ENCODE results near the gene LIMK1. TPM values are rescaled to one million over a fixed set of nuclear protein-coding genes. Genes with fewer than 3 reads are reported as not detected.

Gene LIMK1
- total RNA-seq, 2 donors from 2014 or later, result 11.1 to 16.5 TPM

GRCh38 chr7:74099031-74099430, 15.4 kb downstream of the LIMK1 start:
- DNase-seq, result no peak
- H3K9ac ChIP-seq (ENCODE audit: low read depth in 2 of 2, low read length in 2 of 2), result no peak overlapping the region
- no peaks in the 10 kb centered on the region for H3K9me3 ChIP-seq
- intact Hi-C loops (cut with DNase I), result no loop called here
- H3K27ac ChIP-seq, result no peak overlapping the region
- H3K4me1 ChIP-seq, result no peaks in the 10 kb centered on the region
- TF ChIP-seq CTCF (IDR thresholded peaks at IDR 0.05), result no peak
- H3K27me3 ChIP-seq, result no peaks in the 10 kb centered on the region
- H3K4me3 ChIP-seq, result no peak overlapping the region
- no peaks in the 10 kb centered on the region for H3K36me3 ChIP-seq

GRCh38 chr7:74101061-74101681, 17.6 kb downstream of the LIMK1 start:
- no peak for TF ChIP-seq CTCF (IDR thresholded peaks at IDR 0.05)
- no peaks in the 10 kb centered on the region for H3K4me1 ChIP-seq
- no peak overlapping the region for H3K27ac ChIP-seq
- H3K9me3 ChIP-seq, result no peaks in the 10 kb centered on the region
- no peak overlapping the region for H3K9ac ChIP-seq (ENCODE audit: low read depth in 2 of 2, low read length in 2 of 2)
- DNase-seq, result peak; percentile 29
- H3K4me3 ChIP-seq, result no peak overlapping the region
- intact Hi-C loops (cut with DNase I), result no loop called here
- H3K27me3 ChIP-seq, result no peaks in the 10 kb centered on the region
- H3K36me3 ChIP-seq, result no peaks in the 10 kb centered on the region

GRCh38 chr7:74103219-74103772, 19.7 kb downstream of the LIMK1 start:
- Histone ChIP-seq H3K9ac (ENCODE audit: low read depth in 2 of 2, low read length in 2 of 2) (no peak overlapping the region), H3K9me3 (no peaks in the 10 kb centered on the region), H3K4me1 (no peaks in the 10 kb centered on the region), H3K27ac (no peak overlapping the region), H3K4me3 (no peak overlapping the region), H3K27me3 (no peaks in the 10 kb centered on the region), H3K36me3 (no peaks in the 10 kb centered on the region)
- DNase-seq, result no peak
- TF ChIP-seq CTCF (IDR thresholded peaks at IDR 0.05), result no peak
- intact Hi-C loops (cut with DNase I), result no loop called here

- TF ChIP-seq CTCF (IDR thresholded peaks at IDR 0.05), result no peak
- no peak overlapping the region for H3K27ac ChIP-seq
- no peak overlapping the region for H3K4me3 ChIP-seq
- H3K9ac ChIP-seq (ENCODE audit: low read depth in 2 of 2, low read length in 2 of 2), result no peak overlapping the region
- intact Hi-C loops (cut with DNase I), result no loop called here
- H3K27me3 ChIP-seq, result no peaks in the 10 kb centered on the region
- DNase-seq, result no peak
- H3K36me3 ChIP-seq, result no peaks in the 10 kb centered on the region
- no peaks in the 10 kb centered on the region for H3K4me1 ChIP-seq
- no peaks in the 10 kb centered on the region for H3K9me3 ChIP-seq
Observed at GRCh38 chr7:74104702-74105101, 21.1 kb downstream of the LIMK1 start.

GRCh38 chr7:74105992-74106391, 22.4 kb downstream of the LIMK1 start:
- TF ChIP-seq CTCF (IDR thresholded peaks at IDR 0.05), result no peak
- Histone ChIP-seq H3K4me1 (no peaks in the 10 kb centered on the region), H3K4me3 (no peak overlapping the region), H3K27me3 (no peaks in the 10 kb centered on the region), H3K9ac (ENCODE audit: low read depth in 2 of 2, low read length in 2 of 2) (no peak overlapping the region), H3K9me3 (no peaks in the 10 kb centered on the region), H3K36me3 (no peaks in the 10 kb centered on the region), H3K27ac (no peak overlapping the region)
- no peak for DNase-seq
- intact Hi-C loops (cut with DNase I), result no loop called here

Measured in colonic mucosa (tissue), 4 donors.